NCI-H345 (cell line): Measurements from ENCODE around the gene ZDHHC24.
A peak's percentile ranks its signal among the peaks of the same experiment; 100 is the strongest.
"Not testable (repeated sequence)": the region's sequence is repeated elsewhere in the genome, so short reads cannot be mapped to it uniquely, and the experiment has no call there.

Source experiments
- DNase-seq: peaks from one replicate; lab custom pipeline; 2025; lab: John Stamatoyannopoulos, UW

ZDHHC24 gene

GRCh38 chr11:66545701-66546367, at the start of gene ZDHHC24:
ZDHHC24 (minus strand) TSS chr11:66546048; CDS start chr11:66546003, 45 bp downstream.
- DNase-seq = peak; percentile 92

- DNase-seq = no peak
Measured at GRCh38 chr11:66595245-66595904, 49.5 kb upstream of the ZDHHC24 start.

GRCh38 chr11:66593650-66594049, 47.8 kb upstream of the ZDHHC24 start:
- no peak for DNase-seq

GRCh38 chr11:66593303-66593635, 47.4 kb upstream of the ZDHHC24 start:
- no peak for DNase-seq

GRCh38 chr11:66592457-66593302, 46.8 kb upstream of the ZDHHC24 start, which contains the start of the genes CCDC87 and CCS:
CCDC87 (minus strand) TSS chr11:66593063; CDS start chr11:66593015, 48 bp downstream.
CCS (plus strand) TSS chr11:66593185; CDS start chr11:66593262, 77 bp downstream.
- DNase-seq = peak; percentile 96

- no peak for DNase-seq
Measured at GRCh38 chr11:66591175-66591574, 45.3 kb upstream of the ZDHHC24 start.

- no peak for DNase-seq
Measured at GRCh38 chr11:66589996-66590675, 44.3 kb upstream of the ZDHHC24 start.

- DNase-seq = not testable (repeated sequence)
Measured at GRCh38 chr11:66589315-66589714, 43.5 kb upstream of the ZDHHC24 start.

- DNase-seq = no peak
Measured at GRCh38 chr11:66586136-66586535, 40.3 kb upstream of the ZDHHC24 start.

GRCh38 chr11:66585447-66585846, 39.6 kb upstream of the ZDHHC24 start:
- DNase-seq = not testable (repeated sequence)

- DNase-seq = not testable (repeated sequence)
Measured at GRCh38 chr11:66582565-66583147, 36.8 kb upstream of the ZDHHC24 start.

GRCh38 chr11:66581261-66581660, 35.4 kb upstream of the ZDHHC24 start:
- no peak for DNase-seq

GRCh38 chr11:66580803-66581202, 35.0 kb upstream of the ZDHHC24 start:
- no peak for DNase-seq

GRCh38 chr11:66579017-66579606, 33.3 kb upstream of the ZDHHC24 start:
- DNase-seq = peak; percentile 54

- DNase-seq = no peak
Measured at GRCh38 chr11:66570850-66571180, 25.0 kb upstream of the ZDHHC24 start.

GRCh38 chr11:66570079-66570849, 24.4 kb upstream of the ZDHHC24 start:
- DNase-seq = no peak

GRCh38 chr11:66569076-66569475, 23.2 kb upstream of the ZDHHC24 start:
- no peak for DNase-seq

- DNase-seq = peak; percentile 71
Measured at GRCh38 chr11:66568124-66568916, 22.5 kb upstream of the ZDHHC24 start, which contains the start of gene CTSF. CTSF (minus strand) TSS chr11:66568606; CDS start chr11:66568486, 120 bp downstream.

- no peak for DNase-seq
Measured at GRCh38 chr11:66567787-66568123, 21.9 kb upstream of the ZDHHC24 start.

- no peak for DNase-seq
Measured at GRCh38 chr11:66566221-66566620, 20.4 kb upstream of the ZDHHC24 start.
